Measurements from ENCODE around the gene ANKRD60.

GRCh38 chr20:58199469-58199868 lies 29.0 kb downstream of the ANKRD60 start:
- TF ChIP-seq CTCF (IDR thresholded peaks at IDR 0.05): no peak
- TF ChIP-seq EZH2 (IDR thresholded peaks at IDR 0.05; ENCODE audit: borderline replicate concordance, insufficient read depth, low read depth, low read length, poor library complexity, severe bottlenecking): no peak

All from B cell (primary cell).